GM19025 (cell line): ENCODE results near the gene ALPK3.
"Not testable (repeated sequence)": the region's sequence is repeated elsewhere in the genome, so short reads cannot be mapped to it uniquely, and the experiment has no call there.

ENCODE experiments used
- ATAC-seq: cut with Tn5 transposase; IDR thresholded peaks from one replicate; pipeline ENCODE4 v1.9.1; 2021; ENCODE audit warnings: mild to moderate bottlenecking, low read depth, moderate library complexity; ENCODE audit not compliant: unreplicated experiment

ALPK3 gene

GRCh38 chr15:84844964-84845363, 27.8 kb downstream of the ALPK3 start:
- ATAC-seq = no peak

- not testable (repeated sequence) for ATAC-seq
Observed at GRCh38 chr15:84845631-84846030, 28.5 kb downstream of the ALPK3 start.

GRCh38 chr15:84846269-84846668, 29.1 kb downstream of the ALPK3 start:
- ATAC-seq = no peak

- no peak for ATAC-seq
Observed at GRCh38 chr15:84847382-84847781, 30.2 kb downstream of the ALPK3 start.

- ATAC-seq = no peak
Observed at GRCh38 chr15:84852212-84852611, 35.1 kb downstream of the ALPK3 start.

- ATAC-seq = no peak
Observed at GRCh38 chr15:84855136-84855535, 38.0 kb downstream of the ALPK3 start.

- no peak for ATAC-seq
Observed at GRCh38 chr15:84855765-84856164, 38.6 kb downstream of the ALPK3 start.

- ATAC-seq = no peak
Observed at GRCh38 chr15:84856731-84857417, 39.7 kb downstream of the ALPK3 start.

- ATAC-seq = no peak
Observed at GRCh38 chr15:84857418-84858004, 40.4 kb downstream of the ALPK3 start.

- no peak for ATAC-seq
Observed at GRCh38 chr15:84858231-84858630, 41.1 kb downstream of the ALPK3 start.

- ATAC-seq = no peak
Observed at GRCh38 chr15:84859144-84859543, 42.0 kb downstream of the ALPK3 start.

- no peak for ATAC-seq
Observed at GRCh38 chr15:84859651-84860050, 42.5 kb downstream of the ALPK3 start.

GRCh38 chr15:84861781-84862180, 44.6 kb downstream of the ALPK3 start:
- no peak for ATAC-seq

- no peak for ATAC-seq
Observed at GRCh38 chr15:84862214-84862975, 45.2 kb downstream of the ALPK3 start.

- ATAC-seq = no peak
Observed at GRCh38 chr15:84863565-84864443, 46.6 kb downstream of the ALPK3 start.

GRCh38 chr15:84864444-84864795, 47.3 kb downstream of the ALPK3 start:
- no peak for ATAC-seq

- no peak for ATAC-seq
Observed at GRCh38 chr15:84865074-84865569, 48.0 kb downstream of the ALPK3 start.

GRCh38 chr15:84868037-84868880, 51.1 kb downstream of the ALPK3 start:
- no peak for ATAC-seq

- no peak for ATAC-seq
Observed at GRCh38 chr15:84869510-84869909, 52.4 kb downstream of the ALPK3 start.
